Gastroesophageal sphincter (tissue), 3 donors: ENCODE measurements around the gene HSPA14.

Source experiments
- CTCF ChIP-seq, 4 experiments: fragments of 200-600 bp in 2 of 4; fragments of 450-650 bp in 2 of 4; sonication (generic) in 1 of 4; IDR thresholded peaks; one replicate each; pipeline ENCODE4 v1.5.1; 2017 to 2019; ENCODE audit warnings: antibody characterized with exemption in 4 of 4, mild to moderate bottlenecking in 2 of 4, moderate library complexity in 2 of 4
- POLR2AphosphoS5 ChIP-seq: sonication (generic); formaldehyde crosslinking; IDR thresholded peaks from one replicate; pipeline ENCODE4 v1.6.1; 2017; ENCODE audit warnings: antibody characterized with exemption

- TF ChIP-seq CTCF (IDR thresholded peaks at IDR 0.05) (no peak), POLR2AphosphoS5 (no peak)
Measured at GRCh38 chr10:14904864-14905263, 66.8 kb downstream of the HSPA14 start.
